Astrocyte of the cerebellum (primary cell): Measurements from ENCODE around the gene EFNA1.

ENCODE experiments used
- DNase-seq: peaks from one replicate; pipeline ENCODE4 v3.0.0-alpha.2; 2011; ENCODE audit warnings: low read depth
- H3K4me3 ChIP-seq: 2 replicates; pipeline ENCODE4 v1.5.1; 2011; ENCODE audit warnings: mild to moderate bottlenecking, low read depth, low read length, moderate library complexity
- CTCF ChIP-seq: IDR thresholded peaks from 2 replicates; pipeline ENCODE4 v1.5.1; 2012; ENCODE audit warnings: low read length, low read depth, moderate library complexity, mild to moderate bottlenecking; ENCODE audit errors: missing control alignments
- in situ Hi-C: cut with HindIII; loops from 2 replicates; pipeline ENCODE4 v1.10.0; 2017; ENCODE audit warnings: low sequenced_read_pairs

EFNA1 gene

GRCh38 chr1:155081472-155082300 lies 46.0 kb upstream of the EFNA1 start:
- no peak for TF ChIP-seq CTCF
- no peak for DNase-seq
- H3K4me3 ChIP-seq = no peak overlapping the region
- in situ Hi-C loops = no loop called here

- TF ChIP-seq CTCF = no peak
- DNase-seq = no peak
- H3K4me3 ChIP-seq = no peak overlapping the region
- in situ Hi-C loops = no loop called here
Measured at GRCh38 chr1:155082301-155083051, 45.2 kb upstream of the EFNA1 start.

DNA sequence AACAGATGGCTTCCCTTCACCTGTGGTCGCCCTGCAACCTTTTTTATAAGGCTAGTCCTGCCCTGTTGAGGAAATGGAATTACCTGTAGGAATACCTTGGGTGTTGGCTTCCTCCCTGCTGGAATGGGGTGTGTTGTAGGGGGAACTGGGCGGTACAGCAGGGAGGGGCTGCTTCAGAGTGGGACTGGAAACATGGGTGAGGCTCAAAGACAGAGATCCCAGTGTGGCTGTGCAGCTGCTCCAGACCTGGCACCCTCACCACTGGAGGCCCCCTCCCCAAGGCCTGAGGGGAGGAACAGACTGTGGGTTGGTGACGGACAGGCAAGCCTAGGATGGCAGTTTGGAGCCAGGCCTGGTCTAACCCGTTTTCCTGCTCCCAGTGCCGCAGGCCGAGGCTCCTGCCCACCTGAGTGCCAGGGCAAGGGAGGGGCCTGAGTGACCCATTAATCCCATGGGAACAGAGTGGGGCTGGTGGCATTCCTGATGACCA lies 44.6 kb upstream of the EFNA1 start:
- in situ Hi-C loops = no loop called here
- no peak for DNase-seq
- no peak overlapping the region for H3K4me3 ChIP-seq
- no peak for TF ChIP-seq CTCF

DNA sequence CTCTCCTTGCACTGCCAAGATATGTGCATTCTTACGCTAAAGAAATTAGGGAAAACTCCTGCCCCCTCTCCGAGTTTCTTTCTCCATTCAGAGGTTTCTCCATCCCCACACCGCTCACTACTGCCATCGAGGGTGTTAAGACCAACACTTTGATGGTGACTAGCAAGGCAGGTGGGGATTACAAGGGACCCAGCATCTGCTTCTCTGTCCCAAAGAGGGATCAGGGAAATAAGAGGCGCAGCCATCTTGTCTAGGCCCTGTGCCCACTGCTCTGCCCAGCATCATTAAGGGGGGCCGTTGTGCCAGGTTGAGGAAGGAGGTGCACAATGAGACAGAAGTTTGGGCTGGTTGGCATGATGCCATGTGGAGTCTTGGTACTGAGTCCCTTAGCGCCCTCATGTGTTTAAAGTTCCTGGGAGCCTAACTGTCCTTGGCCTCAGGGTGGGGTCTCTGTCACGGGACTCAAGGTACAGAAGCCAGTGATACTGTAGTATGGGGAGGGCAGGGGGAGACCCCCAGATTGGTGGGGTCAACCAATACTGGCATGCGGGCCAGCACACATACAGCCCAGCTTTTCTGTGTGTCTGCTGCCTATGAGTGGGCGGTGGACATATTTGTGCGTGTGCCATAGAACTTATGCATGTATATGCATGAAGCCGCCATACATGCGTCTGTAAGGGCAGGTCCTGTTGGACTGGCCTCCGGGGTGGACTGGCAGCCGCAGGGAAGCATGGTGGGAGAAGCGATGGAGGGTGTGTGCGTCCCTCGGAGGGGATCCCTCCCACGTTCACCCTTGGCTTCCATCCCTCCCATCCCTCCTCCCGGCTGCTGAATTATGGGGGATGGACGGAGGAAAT lies 43.6 kb upstream of the EFNA1 start:
- DNase-seq = no peak
- H3K4me3 ChIP-seq = peak overlapping the region; percentile 53
- in situ Hi-C loops = no loop called here
- TF ChIP-seq CTCF = peak; percentile 32

DNA sequence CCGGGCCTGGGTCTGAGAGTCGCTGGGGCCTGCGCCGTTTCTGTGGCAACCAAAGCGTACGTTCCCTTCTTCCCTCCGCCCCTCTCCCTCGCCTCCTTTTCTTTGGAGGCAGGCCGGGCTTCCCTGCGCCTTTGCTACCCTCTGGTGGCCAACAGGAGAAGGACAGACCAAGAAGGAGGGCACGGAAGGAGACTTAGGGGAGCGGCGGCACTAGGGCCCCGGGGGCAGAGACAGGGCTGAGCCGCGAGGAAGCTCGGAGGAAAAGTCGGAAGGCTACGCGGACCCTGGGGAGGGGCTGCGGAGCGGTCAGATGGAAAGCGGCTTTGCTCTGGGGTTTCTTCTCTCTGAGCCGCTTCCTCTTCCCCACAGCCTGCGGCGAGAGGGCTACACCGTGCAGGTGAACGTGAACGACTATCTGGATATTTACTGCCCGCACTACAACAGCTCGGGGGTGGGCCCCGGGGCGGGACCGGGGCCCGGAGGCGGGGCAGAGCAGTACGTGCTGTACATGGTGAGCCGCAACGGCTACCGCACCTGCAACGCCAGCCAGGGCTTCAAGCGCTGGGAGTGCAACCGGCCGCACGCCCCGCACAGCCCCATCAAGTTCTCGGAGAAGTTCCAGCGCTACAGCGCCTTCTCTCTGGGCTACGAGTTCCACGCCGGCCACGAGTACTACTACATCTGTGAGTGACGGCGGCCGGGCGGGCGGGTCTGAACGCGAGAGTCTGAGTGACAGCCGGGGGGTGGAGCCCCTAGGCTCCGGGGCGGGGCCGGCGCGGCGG lies 42.8 kb upstream of the EFNA1 start:
- TF ChIP-seq CTCF = peak; percentile 93
- H3K4me3 ChIP-seq = peak overlapping the region; percentile 53
- in situ Hi-C loops = no loop called here
- peak; percentile 86 for DNase-seq
